SKM-1 treated with dmso at 0.1 percent for 144 hours (cell line): ENCODE data around the gene EIF5A2.
"Not testable (repeated sequence)": the region's sequence is repeated elsewhere in the genome, so short reads cannot be mapped to it uniquely, and the experiment has no call there.

Experiments
- DNase-seq: peaks from one replicate; lab custom pipeline; 2025; ENCODE audit not compliant: unreplicated experiment; lab: John Stamatoyannopoulos, UW

Gene EIF5A2

GRCh38 chr3:170908235-170909116 is at the start of gene EIF5A2:
Gene EIF5A2 (minus strand): TSS chr3:170908637. CDS start chr3:170907806, 831 bp downstream.
- DNase-seq = peak; percentile 74

- DNase-seq = no peak
These were observed 48.2 kb upstream of the EIF5A2 start for GRCh38 chr3:170956647-170957046.

- no peak for DNase-seq
These were observed 45.3 kb upstream of the EIF5A2 start for GRCh38 chr3:170953736-170954135.

GRCh38 chr3:170953229-170953628 is 44.8 kb upstream of the EIF5A2 start:
- no peak for DNase-seq

GRCh38 chr3:170949211-170949610 is 40.8 kb upstream of the EIF5A2 start:
- no peak for DNase-seq

GRCh38 chr3:170947018-170947769 is 38.8 kb upstream of the EIF5A2 start:
- no peak for DNase-seq

- no peak for DNase-seq
These were observed 33.6 kb upstream of the EIF5A2 start for GRCh38 chr3:170942011-170942410.

GRCh38 chr3:170941551-170941950 is 33.1 kb upstream of the EIF5A2 start:
- no peak for DNase-seq

- DNase-seq = not testable (repeated sequence)
These were observed 24.6 kb upstream of the EIF5A2 start for GRCh38 chr3:170933039-170933438.

GRCh38 chr3:170923553-170923952 is 15.1 kb upstream of the EIF5A2 start:
- DNase-seq = not testable (repeated sequence)

GRCh38 chr3:170918715-170919114 is 10.3 kb upstream of the EIF5A2 start:
- no peak for DNase-seq

GRCh38 chr3:170914690-170915089 is 6.3 kb upstream of the EIF5A2 start:
- no peak for DNase-seq

- DNase-seq = no peak
These were observed 5.8 kb upstream of the EIF5A2 start for GRCh38 chr3:170914212-170914611.

- no peak for DNase-seq
These were observed 2.6 kb upstream of the EIF5A2 start for GRCh38 chr3:170911051-170911450.

GRCh38 chr3:170910542-170910941 is 2.1 kb upstream of the EIF5A2 start:
- DNase-seq = no peak

GRCh38 chr3:170909129-170909903 is 879 bp upstream of the EIF5A2 start:
- DNase-seq = no peak

GRCh38 chr3:170907637-170908234 is 701 bp downstream of the EIF5A2 start:
- DNase-seq = no peak

- no peak for DNase-seq
These were observed 2.6 kb downstream of the EIF5A2 start for GRCh38 chr3:170905862-170906261.

GRCh38 chr3:170903123-170903522 is 5.3 kb downstream of the EIF5A2 start:
- DNase-seq = no peak

GRCh38 chr3:170899455-170899854 is 9.0 kb downstream of the EIF5A2 start:
- no peak for DNase-seq

- DNase-seq = no peak
These were observed 10.5 kb downstream of the EIF5A2 start for GRCh38 chr3:170897978-170898377.
